Measurements from ENCODE around the gene MEX3D.

The MEX3D gene

DNA sequence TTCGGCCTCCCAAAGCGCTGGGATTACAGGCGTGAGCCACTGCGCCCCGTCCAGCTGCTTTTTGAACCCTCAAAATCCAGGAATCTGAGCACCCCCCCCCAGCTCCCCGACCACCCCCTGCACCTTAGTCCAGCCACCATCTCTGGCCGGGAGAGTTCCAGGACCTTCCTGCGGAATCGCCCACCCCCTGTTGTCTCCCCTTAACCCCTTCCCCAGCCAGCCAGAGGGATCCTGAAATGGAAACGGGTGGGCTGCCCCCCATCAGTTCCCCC lies 25.3 kb upstream of the MEX3D start:
- DNase-seq (ENCODE audit: low read depth): no peak
- peak overlapping the region; percentile 75 for H3K4me3 ChIP-seq (ENCODE audit: low read depth, low read length)
- TF ChIP-seq, protein P1, sequence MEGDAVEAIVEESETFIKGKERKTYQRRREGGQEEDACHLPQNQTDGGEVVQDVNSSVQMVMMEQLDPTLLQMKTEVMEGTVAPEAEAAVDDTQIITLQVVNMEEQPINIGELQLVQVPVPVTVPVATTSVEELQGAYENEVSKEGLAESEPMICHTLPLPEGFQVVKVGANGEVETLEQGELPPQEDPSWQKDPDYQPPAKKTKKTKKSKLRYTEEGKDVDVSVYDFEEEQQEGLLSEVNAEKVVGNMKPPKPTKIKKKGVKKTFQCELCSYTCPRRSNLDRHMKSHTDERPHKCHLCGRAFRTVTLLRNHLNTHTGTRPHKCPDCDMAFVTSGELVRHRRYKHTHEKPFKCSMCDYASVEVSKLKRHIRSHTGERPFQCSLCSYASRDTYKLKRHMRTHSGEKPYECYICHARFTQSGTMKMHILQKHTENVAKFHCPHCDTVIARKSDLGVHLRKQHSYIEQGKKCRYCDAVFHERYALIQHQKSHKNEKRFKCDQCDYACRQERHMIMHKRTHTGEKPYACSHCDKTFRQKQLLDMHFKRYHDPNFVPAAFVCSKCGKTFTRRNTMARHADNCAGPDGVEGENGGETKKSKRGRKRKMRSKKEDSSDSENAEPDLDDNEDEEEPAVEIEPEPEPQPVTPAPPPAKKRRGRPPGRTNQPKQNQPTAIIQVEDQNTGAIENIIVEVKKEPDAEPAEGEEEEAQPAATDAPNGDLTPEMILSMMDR (IDR thresholded peaks at IDR 0.05; ENCODE audit: control insufficient read depth, extremely low read depth, insufficient read depth): no peak

DNA sequence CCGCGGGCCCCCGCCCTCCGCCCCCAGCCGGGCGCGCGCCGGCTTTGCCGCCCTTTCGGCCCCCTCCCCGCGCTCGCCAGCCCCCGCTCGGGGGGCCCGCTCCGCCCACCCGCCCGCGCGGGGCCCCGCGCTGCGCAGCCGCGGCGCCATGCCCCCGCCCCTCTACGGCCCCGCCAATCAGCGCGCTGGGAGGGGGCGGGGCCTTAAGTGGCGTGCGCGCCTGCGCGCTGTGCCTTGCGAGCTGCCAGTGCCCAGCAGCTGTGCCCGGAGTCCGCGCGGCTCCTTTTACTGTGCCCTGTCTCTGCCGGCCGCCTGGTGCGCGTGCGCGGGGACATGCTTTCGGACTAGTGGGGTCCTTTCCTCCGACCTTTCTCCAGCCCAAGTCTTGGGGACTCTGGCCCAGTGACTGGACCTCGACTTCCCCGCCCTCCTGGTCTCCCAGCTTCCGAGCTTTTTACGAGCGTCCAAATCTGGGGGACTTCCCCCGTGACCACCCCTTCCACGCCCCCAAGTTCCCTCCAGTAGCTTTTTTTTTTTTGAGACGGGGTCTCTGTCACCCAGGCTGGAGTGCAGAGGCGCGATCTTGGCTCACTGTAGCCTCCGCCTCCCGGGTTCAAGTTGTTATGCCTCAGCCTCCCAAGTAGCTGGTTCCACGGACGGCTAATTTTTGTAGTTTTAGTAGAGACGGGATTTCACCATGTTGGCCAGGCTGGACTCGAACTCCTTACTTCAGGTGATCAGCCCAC lies 24.8 kb upstream of the MEX3D start, which contains the start of gene MBD3:
TSS of gene MBD3 (minus strand) at position 111 of the 746 bp plus-strand sequence. CDS start 234 bp downstream, outside the sequence.
- DNase-seq (ENCODE audit: low read depth): peak; percentile 72
- TF ChIP-seq, protein P1 (IDR thresholded peaks at IDR 0.05; ENCODE audit: control insufficient read depth, extremely low read depth, insufficient read depth): no peak
- peak within 1 kb of the TSS; percentile 95 for H3K4me3 ChIP-seq (ENCODE audit: low read depth, low read length)

DNA sequence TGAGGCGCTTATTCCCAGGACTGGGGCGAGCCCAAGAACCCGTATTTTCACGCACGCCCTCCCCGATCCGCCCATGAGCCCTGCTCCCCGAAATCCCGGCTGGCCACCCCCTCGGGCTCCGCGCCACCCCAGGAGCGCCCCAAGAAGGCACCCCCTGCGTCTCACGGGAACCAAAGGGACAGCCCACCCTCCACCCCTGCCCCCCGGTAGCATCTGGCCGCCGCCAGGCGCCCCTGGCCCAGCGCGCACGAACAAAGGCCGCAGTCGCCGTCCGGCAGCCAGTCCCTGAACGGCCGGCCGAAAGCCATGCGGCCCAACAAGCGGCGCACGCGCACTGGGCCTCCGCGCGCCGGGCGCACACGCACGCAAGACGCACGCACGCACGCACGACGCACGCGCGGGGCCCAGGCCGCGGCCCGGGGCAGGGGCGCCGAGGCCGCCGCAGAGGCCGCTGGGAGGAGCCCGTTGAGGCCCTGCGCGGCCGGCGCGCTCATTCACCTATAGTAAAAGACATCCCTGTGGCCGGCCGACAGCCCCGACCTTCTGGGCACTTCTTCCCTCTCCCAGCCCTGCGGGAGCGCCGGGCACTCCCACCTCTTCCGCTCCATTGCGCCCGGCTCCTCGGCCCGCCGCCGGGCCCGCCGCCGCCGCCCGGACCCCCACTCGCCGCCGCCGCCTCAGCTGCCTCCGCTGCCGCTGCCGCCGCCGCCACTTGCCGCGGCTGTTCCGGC lies 24.1 kb upstream of the MEX3D start:
- peak; percentile 54 for DNase-seq (ENCODE audit: low read depth)
- peak overlapping the region; percentile 95 for H3K4me3 ChIP-seq (ENCODE audit: low read depth, low read length)
- TF ChIP-seq, protein P1 (IDR thresholded peaks at IDR 0.05; ENCODE audit: control insufficient read depth, extremely low read depth, insufficient read depth): no peak

DNA sequence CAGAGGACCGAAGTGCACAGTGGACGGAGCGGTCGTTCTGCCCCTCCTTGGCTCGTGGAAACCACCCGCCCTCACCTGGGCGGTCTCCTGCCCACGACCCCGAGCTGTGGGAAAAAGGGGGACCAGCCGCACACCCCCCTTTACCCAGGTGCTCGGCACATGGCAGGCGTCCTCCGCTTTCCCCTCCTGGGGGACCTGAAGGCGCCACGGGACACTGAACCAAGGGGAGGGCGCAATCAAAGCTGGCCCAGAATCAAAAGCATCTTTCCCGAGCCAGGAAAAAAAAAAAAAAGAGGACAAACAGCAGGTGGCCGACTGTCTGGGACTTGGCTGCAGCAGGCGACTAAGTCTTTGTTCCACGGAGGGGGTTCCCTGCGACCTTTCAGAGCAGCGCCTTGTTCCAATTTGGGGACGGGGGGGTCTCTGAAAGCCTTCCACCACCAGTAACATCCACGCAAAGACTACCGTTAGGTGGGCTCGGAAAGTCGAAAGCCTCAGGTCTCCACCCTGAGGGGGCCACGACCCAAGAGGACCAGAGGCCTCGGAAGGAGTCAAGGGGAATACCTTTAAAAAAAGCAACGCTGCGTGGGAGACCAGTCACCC lies 23.4 kb upstream of the MEX3D start:
- TF ChIP-seq, protein P1 (IDR thresholded peaks at IDR 0.05; ENCODE audit: control insufficient read depth, extremely low read depth, insufficient read depth): no peak
- H3K4me3 ChIP-seq (ENCODE audit: low read depth, low read length): peak overlapping the region; percentile 95
- no peak for DNase-seq (ENCODE audit: low read depth)

DNA sequence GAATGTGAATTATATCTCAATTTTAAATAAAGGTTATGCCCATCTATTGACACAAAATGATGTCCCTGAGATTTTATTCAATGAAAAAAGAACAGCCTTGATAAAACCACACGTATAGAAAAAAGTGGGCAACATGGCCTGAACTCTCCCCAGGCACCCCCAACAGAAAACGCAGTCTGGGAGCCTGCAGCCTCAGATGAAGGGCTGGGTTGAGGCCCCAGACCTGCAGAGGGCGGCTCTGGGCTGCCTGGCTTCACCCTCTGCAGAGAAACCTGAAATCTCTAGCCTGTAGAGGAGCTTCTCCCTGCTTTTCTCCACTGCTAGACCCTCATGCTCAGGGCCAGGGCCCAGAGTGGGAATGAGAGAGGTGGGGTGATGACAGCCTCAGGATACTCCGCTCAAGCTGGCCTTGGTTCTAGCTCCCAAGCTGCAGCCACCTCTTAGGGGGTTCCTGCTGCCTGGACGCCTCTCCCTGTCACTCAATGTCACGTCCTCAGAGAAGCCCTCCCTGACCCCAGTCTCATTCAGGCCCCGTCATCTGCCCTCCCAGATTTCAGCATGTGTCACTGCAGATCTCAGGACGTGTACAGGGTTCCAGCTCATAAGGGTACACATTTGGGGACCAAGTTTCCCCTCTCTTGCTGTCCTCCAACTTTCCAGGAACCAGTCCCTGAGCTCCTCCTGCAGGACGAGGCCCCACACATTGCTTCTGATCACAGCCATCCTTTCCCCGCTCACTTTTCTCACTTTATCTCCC lies 22.7 kb upstream of the MEX3D start:
- no peak for DNase-seq (ENCODE audit: low read depth)
- peak overlapping the region; percentile 95 for H3K4me3 ChIP-seq (ENCODE audit: low read depth, low read length)
- TF ChIP-seq, protein P1 (IDR thresholded peaks at IDR 0.05; ENCODE audit: control insufficient read depth, extremely low read depth, insufficient read depth): peak; percentile 38

DNA sequence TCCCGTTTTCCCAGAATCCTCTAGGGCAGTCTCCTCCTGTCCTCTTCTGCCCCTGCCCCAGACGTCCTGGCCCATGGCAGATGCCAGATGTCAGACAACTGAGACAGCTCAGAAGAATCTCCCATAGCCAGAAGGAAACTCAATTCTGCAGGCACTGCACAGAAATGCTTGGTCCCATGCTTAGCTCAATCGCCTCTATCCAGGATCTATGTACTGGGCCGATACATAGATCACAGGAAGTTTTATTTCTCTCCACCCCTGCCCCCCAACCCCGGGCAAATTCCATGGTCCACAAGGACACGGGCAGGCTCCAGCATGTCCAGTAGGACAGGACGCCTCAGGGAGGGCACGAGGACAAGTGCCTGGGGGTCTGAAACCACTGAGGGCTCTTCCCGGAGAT lies 19.7 kb upstream of the MEX3D start:
- TF ChIP-seq, protein P1 (IDR thresholded peaks at IDR 0.05; ENCODE audit: control insufficient read depth, extremely low read depth, insufficient read depth): no peak
- DNase-seq (ENCODE audit: low read depth): no peak
- H3K4me3 ChIP-seq (ENCODE audit: low read depth, low read length): no peak overlapping the region
